ENCODE measurements around the gene FOXP1. TPM values are rescaled to one million over a fixed set of nuclear protein-coding genes. Genes with fewer than 3 reads are reported as not detected.

The FOXP1 gene
- total and polyA plus RNA-seq, 2 donors = 26.1 to 42.3 TPM

DNA sequence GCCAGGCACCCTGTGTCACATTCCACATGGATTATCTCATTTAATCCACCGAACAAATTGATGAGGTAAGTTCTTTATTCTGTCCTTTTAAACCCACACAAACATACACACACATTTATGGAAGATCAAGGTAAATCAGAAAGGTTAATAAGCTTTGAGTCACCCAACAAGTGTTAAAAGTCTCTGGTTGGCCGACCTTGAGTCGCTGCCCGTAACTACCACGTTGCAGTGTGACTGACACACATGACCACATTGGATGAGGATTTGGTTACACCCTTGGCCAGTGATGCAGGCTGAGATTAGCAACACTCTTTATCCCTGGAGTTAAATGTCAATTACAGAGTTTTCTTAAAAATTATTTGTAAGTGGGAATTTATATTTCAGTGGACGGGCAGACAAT lies 19.2 kb downstream of the FOXP1 start:
- DNase-seq (ENCODE audit: low read depth in 6 of 9, low spot score in 9 of 9) = no peak
- H3K27ac ChIP-seq (ENCODE audit: low read depth in 1 of 2, low read length in 1 of 2) = no peak overlapping the region
- WGBS = 93% methylated on average over 6 of the region's 6 CpGs
- H3K4me3 ChIP-seq (ENCODE audit: low read length in 2 of 2) = no peak overlapping the region
- H3K4me1 ChIP-seq (ENCODE audit: control insufficient read depth in 2 of 2, insufficient read depth in 2 of 2, low read length in 2 of 2) = peaks cover 2% of the 10 kb centered on the region in 2 donors
- no peaks in the 10 kb centered on the region for H3K27me3 ChIP-seq (ENCODE audit: control insufficient read depth in 2 of 2, insufficient read depth in 1 of 2, low read length in 1 of 2)
- H3K36me3 ChIP-seq (ENCODE audit: control insufficient read depth in 2 of 2, insufficient read depth in 2 of 2, low read length in 1 of 2) = peaks cover 0 to 5% of the 10 kb centered on the region in 2 donors
- no peaks in the 10 kb centered on the region for H3K9me3 ChIP-seq (ENCODE audit: control insufficient read depth in 2 of 2, insufficient read depth in 1 of 2, low read length in 1 of 2)

DNA sequence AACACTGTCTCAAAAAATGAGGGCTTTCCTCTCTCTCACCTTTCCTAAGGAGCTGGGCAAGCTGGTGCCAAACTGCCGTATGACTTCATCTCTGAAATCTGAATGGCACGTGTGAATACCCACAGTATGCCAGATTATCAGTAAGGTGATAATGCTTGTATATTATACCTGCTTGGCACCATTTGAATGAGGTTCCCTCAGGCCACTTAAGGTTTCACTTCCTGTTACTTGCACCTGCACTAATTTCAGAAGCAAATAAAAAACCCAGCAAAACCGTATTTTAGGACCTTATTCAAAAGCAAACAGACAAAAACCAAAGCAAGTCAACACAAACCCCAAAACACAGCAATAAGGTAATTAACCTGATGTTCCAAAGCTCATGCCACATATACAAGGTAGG lies 19.7 kb downstream of the FOXP1 start:
- peaks cover 2% of the 10 kb centered on the region in 2 donors for H3K4me1 ChIP-seq (ENCODE audit: control insufficient read depth in 2 of 2, insufficient read depth in 2 of 2, low read length in 2 of 2)
- H3K27me3 ChIP-seq (ENCODE audit: control insufficient read depth in 2 of 2, insufficient read depth in 1 of 2, low read length in 1 of 2) = no peaks in the 10 kb centered on the region
- H3K36me3 ChIP-seq (ENCODE audit: control insufficient read depth in 2 of 2, insufficient read depth in 2 of 2, low read length in 1 of 2) = peaks cover 0 to 5% of the 10 kb centered on the region in 2 donors
- no peak overlapping the region for H3K27ac ChIP-seq (ENCODE audit: low read depth in 1 of 2, low read length in 1 of 2)
- no peak overlapping the region for H3K4me3 ChIP-seq (ENCODE audit: low read length in 2 of 2)
- 52% methylated on average over 3 of the region's 3 CpGs for WGBS
- DNase-seq (ENCODE audit: low read depth in 6 of 9, low spot score in 9 of 9) = no peak
- no peaks in the 10 kb centered on the region for H3K9me3 ChIP-seq (ENCODE audit: control insufficient read depth in 2 of 2, insufficient read depth in 1 of 2, low read length in 1 of 2)

DNA sequence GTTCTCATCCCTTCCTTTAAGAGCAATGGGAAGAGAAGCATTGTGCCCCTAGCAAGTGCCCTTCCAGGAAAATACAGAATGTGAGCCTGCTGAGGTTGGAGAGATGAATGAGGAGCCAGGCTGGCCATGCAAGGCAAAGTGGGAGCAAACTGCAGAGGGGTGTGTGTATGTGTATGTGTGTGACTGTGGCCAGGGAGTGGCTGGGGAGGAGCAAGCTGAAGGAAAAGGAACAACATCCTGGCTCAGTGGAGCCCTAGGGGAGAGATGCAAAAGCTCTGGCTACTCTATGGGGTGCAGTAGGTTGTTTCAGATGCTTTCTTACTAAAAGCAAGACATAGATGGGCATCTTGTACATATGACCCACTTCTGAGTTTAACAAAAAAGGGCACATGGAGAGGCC lies 20.6 kb downstream of the FOXP1 start:
- no peak overlapping the region for H3K27ac ChIP-seq (ENCODE audit: low read depth in 1 of 2, low read length in 1 of 2)
- H3K9me3 ChIP-seq (ENCODE audit: control insufficient read depth in 2 of 2, insufficient read depth in 1 of 2, low read length in 1 of 2) = peaks cover 0 to 2% of the 10 kb centered on the region in 2 donors
- peaks cover 2% of the 10 kb centered on the region in 2 donors for H3K4me1 ChIP-seq (ENCODE audit: control insufficient read depth in 2 of 2, insufficient read depth in 2 of 2, low read length in 2 of 2)
- H3K4me3 ChIP-seq (ENCODE audit: low read length in 2 of 2) = no peak overlapping the region
- peaks cover 0 to 5% of the 10 kb centered on the region in 2 donors for H3K36me3 ChIP-seq (ENCODE audit: control insufficient read depth in 2 of 2, insufficient read depth in 2 of 2, low read length in 1 of 2)
- H3K27me3 ChIP-seq (ENCODE audit: control insufficient read depth in 2 of 2, insufficient read depth in 1 of 2, low read length in 1 of 2) = no peaks in the 10 kb centered on the region
- DNase-seq (ENCODE audit: low read depth in 6 of 9, low spot score in 9 of 9) = no peak

DNA sequence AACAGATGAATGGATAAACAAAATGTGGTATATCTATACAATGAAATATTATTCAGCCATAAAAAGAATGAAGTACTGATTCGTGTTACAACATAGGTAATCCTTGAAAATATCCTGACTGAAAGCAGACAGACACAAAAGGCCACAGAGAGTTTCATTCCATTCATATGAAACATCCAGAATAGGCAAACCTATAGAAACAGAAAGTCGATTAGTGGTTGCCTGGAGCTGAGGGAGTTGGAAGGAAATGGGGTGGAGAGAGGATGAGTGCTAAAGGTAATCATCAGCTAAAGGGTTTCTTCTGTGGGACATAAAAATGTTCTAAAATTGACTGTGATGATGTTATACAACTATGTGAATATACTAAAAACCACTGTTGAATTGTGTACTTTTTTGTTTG lies 22.9 kb downstream of the FOXP1 start:
- Histone ChIP-seq H3K36me3 (ENCODE audit: control insufficient read depth in 2 of 2, insufficient read depth in 2 of 2, low read length in 1 of 2) (peaks cover 0 to 5% of the 10 kb centered on the region in 2 donors), H3K9me3 (ENCODE audit: control insufficient read depth in 2 of 2, insufficient read depth in 1 of 2, low read length in 1 of 2) (peaks cover 0 to 4% of the 10 kb centered on the region in 2 donors), H3K27ac (ENCODE audit: low read depth in 1 of 2, low read length in 1 of 2) (no peak overlapping the region), H3K4me3 (ENCODE audit: low read length in 2 of 2) (no peak overlapping the region), H3K4me1 (ENCODE audit: control insufficient read depth in 2 of 2, insufficient read depth in 2 of 2, low read length in 2 of 2) (peaks cover 2% of the 10 kb centered on the region in 2 donors), H3K27me3 (ENCODE audit: control insufficient read depth in 2 of 2, insufficient read depth in 1 of 2, low read length in 1 of 2) (no peaks in the 10 kb centered on the region)
- 99% methylated on average over 2 of the region's 2 CpGs for WGBS
- DNase-seq (ENCODE audit: low read depth in 6 of 9, low spot score in 9 of 9) = no peak

DNA sequence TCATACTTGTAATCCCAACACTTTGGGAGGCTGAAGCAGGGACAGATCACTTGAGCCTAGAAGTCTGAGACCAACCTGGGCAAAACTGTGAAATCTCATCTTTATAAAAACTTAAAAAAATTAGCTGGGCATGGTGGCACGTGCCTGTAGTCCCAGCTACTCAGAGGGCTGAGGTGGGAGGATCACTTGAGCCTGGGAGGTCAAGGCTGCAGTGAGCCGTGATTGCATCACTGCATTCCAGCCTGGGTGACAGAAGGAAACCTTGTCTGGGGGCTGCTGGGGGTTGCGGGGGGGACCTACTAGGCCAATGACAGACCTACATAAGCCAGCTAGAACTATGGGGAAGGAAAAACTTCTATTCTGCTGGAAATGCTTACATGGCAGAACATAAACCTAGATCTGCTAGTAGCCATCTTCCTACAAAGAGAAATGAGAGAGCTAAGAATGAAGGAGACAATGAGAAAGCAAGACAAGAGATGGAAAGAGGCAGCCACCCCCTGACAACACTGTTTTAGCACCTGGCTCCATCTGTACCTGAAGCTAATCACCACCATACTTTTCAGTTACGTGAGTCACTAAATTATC lies 23.9 kb downstream of the FOXP1 start:
- Histone ChIP-seq H3K9me3 (ENCODE audit: control insufficient read depth in 2 of 2, insufficient read depth in 1 of 2, low read length in 1 of 2) (peaks cover 0 to 4% of the 10 kb centered on the region in 2 donors), H3K36me3 (ENCODE audit: control insufficient read depth in 2 of 2, insufficient read depth in 2 of 2, low read length in 1 of 2) (peaks cover 0 to 5% of the 10 kb centered on the region in 2 donors)

DNA sequence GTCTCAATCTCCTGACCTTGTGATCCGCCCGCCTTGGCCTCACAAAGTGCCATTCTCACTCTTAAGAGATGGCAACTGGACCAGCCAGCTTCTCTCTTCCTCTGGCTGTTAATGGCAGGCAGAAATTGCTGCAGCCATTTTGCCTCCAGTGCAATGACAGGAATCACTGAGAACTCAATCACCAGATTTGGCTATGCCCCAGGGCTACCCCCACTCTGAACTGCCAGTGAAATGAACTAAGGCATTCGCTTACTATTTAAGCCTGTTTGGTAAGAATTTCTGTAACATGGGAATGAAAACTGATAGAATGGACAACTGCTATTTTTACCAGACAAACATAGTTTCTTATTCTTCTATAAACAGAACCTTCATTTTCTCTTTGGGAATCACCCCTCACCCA lies 24.5 kb downstream of the FOXP1 start:
- no peak overlapping the region for H3K4me3 ChIP-seq (ENCODE audit: low read length in 2 of 2)

More for the DNA sequence above, 23.9 kb downstream of the FOXP1 start:
- no peak overlapping the region for H3K4me3 ChIP-seq (ENCODE audit: low read length in 2 of 2)
- H3K27me3 ChIP-seq (ENCODE audit: control insufficient read depth in 2 of 2, insufficient read depth in 1 of 2, low read length in 1 of 2) = no peaks in the 10 kb centered on the region
- no peak for DNase-seq (ENCODE audit: low read depth in 6 of 9, low spot score in 9 of 9)
- H3K27ac ChIP-seq (ENCODE audit: low read depth in 1 of 2, low read length in 1 of 2) = no peak overlapping the region
- H3K4me1 ChIP-seq (ENCODE audit: control insufficient read depth in 2 of 2, insufficient read depth in 2 of 2, low read length in 2 of 2) = peaks cover 2% of the 10 kb centered on the region in 2 donors
- 97% methylated on average over 4 of the region's 4 CpGs for WGBS

DNA sequence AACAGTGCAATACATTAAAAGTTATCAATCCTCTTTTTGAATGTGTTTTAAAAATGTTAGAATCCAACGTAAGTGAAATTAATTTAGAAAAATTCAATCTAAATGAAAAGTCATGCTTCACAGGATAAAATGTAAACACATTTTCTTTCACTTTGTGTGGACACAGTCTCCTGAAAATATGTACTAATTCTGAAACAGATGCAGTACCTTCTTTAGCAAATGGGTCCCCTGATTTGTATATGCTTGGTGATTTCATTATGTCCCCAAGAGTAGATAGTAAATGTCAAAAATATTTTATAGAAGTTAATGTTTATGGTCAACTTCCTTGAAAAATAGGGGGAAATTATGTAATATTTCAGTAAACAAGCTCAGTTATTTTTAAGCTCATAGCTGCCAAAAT lies 28.9 kb downstream of the FOXP1 start:
- DNase-seq (ENCODE audit: low read depth in 6 of 9, low spot score in 9 of 9) = no peak
- no peak overlapping the region for H3K4me3 ChIP-seq (ENCODE audit: low read length in 2 of 2)
- H3K4me1 ChIP-seq (ENCODE audit: control insufficient read depth in 2 of 2, insufficient read depth in 2 of 2, low read length in 2 of 2) = peaks cover 0 to 3% of the 10 kb centered on the region in 2 donors
- H3K9me3 ChIP-seq (ENCODE audit: control insufficient read depth in 2 of 2, insufficient read depth in 1 of 2, low read length in 1 of 2) = peaks cover 0 to 4% of the 10 kb centered on the region in 2 donors
- no peaks in the 10 kb centered on the region for H3K27me3 ChIP-seq (ENCODE audit: control insufficient read depth in 2 of 2, insufficient read depth in 1 of 2, low read length in 1 of 2)
- no peak overlapping the region for H3K27ac ChIP-seq (ENCODE audit: low read depth in 1 of 2, low read length in 1 of 2)
- WGBS = 99% methylated on average over 1 of the region's 1 CpG
- no peaks in the 10 kb centered on the region for H3K36me3 ChIP-seq (ENCODE audit: control insufficient read depth in 2 of 2, insufficient read depth in 2 of 2, low read length in 1 of 2)

More for the DNA sequence above, 24.5 kb downstream of the FOXP1 start:
- DNase-seq (ENCODE audit: low read depth in 6 of 9, low spot score in 9 of 9) = no peak
- 95% methylated on average over 3 of the region's 3 CpGs for whole genome bisulfite sequencing
- Histone ChIP-seq H3K9me3 (ENCODE audit: control insufficient read depth in 2 of 2, insufficient read depth in 1 of 2, low read length in 1 of 2) (peaks cover 0 to 4% of the 10 kb centered on the region in 2 donors), H3K27me3 (ENCODE audit: control insufficient read depth in 2 of 2, insufficient read depth in 1 of 2, low read length in 1 of 2) (no peaks in the 10 kb centered on the region), H3K36me3 (ENCODE audit: control insufficient read depth in 2 of 2, insufficient read depth in 2 of 2, low read length in 1 of 2) (peaks cover 0 to 5% of the 10 kb centered on the region in 2 donors), H3K4me1 (ENCODE audit: control insufficient read depth in 2 of 2, insufficient read depth in 2 of 2, low read length in 2 of 2) (peaks cover 0 to 1% of the 10 kb centered on the region in 2 donors), H3K27ac (ENCODE audit: low read depth in 1 of 2, low read length in 1 of 2) (no peak overlapping the region)

DNA sequence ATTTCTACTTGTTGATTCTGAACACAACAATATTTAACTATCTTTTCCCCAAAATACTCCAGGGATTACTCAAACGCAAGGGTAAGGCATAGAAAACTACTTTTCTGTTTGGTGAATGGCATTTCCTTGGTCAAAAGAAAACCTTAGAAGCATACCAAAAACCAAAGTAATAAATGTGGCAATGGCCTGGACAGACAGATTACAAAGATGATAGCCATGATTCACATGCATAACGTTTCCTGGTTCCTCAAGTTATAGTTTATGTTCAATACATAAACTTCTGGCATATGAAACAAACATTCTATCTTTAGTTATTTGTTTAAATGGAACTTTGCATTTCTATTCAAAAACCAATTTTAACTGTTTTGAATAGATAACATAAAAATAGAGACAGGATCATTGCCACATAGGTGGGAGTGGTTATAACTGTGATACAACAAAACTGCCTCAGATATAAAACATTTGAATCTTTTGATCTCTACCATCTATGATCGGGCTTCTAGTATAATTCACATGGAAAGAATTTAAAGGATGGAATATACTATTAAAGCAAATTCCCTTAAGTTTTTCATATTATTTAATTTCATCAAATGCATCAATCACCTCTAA lies 32.1 kb downstream of the FOXP1 start:
- Histone ChIP-seq H3K4me1 (ENCODE audit: control insufficient read depth in 2 of 2, insufficient read depth in 2 of 2, low read length in 2 of 2) (peaks cover 0 to 3% of the 10 kb centered on the region in 2 donors), H3K9me3 (ENCODE audit: control insufficient read depth in 2 of 2, insufficient read depth in 1 of 2, low read length in 1 of 2) (no peaks in the 10 kb centered on the region), H3K27me3 (ENCODE audit: control insufficient read depth in 2 of 2, insufficient read depth in 1 of 2, low read length in 1 of 2) (peaks cover 0 to 4% of the 10 kb centered on the region in 2 donors), H3K27ac (ENCODE audit: low read depth in 1 of 2, low read length in 1 of 2) (no peak overlapping the region), H3K4me3 (ENCODE audit: low read length in 2 of 2) (no peak overlapping the region), H3K36me3 (ENCODE audit: control insufficient read depth in 2 of 2, insufficient read depth in 2 of 2, low read length in 1 of 2) (no peaks in the 10 kb centered on the region)
- 95% methylated on average over 3 of the region's 3 CpGs for WGBS
- DNase-seq (ENCODE audit: low read depth in 6 of 9, low spot score in 9 of 9) = no peak

DNA sequence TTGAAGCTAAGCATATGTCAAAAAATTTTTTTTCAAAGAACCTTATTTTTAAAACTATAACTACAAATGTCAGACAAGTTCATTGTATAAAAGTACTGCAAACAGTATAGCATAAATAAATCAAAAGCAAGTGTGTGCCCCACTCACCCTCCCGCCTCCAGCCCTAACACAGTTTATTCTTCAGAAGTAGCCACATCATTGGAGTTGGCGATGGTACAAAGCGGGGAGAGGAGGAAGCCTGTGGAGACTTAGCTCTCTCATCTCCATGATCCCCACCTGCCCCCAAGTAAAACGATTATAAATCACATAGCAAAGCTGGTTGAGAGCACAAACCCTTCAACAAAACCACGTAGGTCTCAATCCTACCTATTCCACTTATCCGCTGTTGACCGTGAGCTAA lies 33.6 kb downstream of the FOXP1 start:
- no peaks in the 10 kb centered on the region for H3K9me3 ChIP-seq (ENCODE audit: control insufficient read depth in 2 of 2, insufficient read depth in 1 of 2, low read length in 1 of 2)
- H3K4me3 ChIP-seq (ENCODE audit: low read length in 2 of 2) = no peak overlapping the region
- peaks cover 0 to 9% of the 10 kb centered on the region in 2 donors for H3K27me3 ChIP-seq (ENCODE audit: control insufficient read depth in 2 of 2, insufficient read depth in 1 of 2, low read length in 1 of 2)
- H3K36me3 ChIP-seq (ENCODE audit: control insufficient read depth in 2 of 2, insufficient read depth in 2 of 2, low read length in 1 of 2) = no peaks in the 10 kb centered on the region
- 60% methylated on average over 7 of the region's 7 CpGs for WGBS
- no peak for DNase-seq (ENCODE audit: low read depth in 6 of 9, low spot score in 9 of 9)
- peaks cover 0 to 3% of the 10 kb centered on the region in 2 donors for H3K4me1 ChIP-seq (ENCODE audit: control insufficient read depth in 2 of 2, insufficient read depth in 2 of 2, low read length in 2 of 2)
- H3K27ac ChIP-seq (ENCODE audit: low read depth in 1 of 2, low read length in 1 of 2) = no peak overlapping the region
